DOHH2 (cell line): ENCODE results near the gene DDIT4L.
"Not testable (repeated sequence)": the region's sequence is repeated elsewhere in the genome, so short reads cannot be mapped to it uniquely, and the experiment has no call there.

ENCODE experiments used
- H3F3A ChIP-seq: fragments of 200-600 bp; sonication (generic), shearing (Covaris generic); 2 replicates; pipeline ENCODE4 v1.6.0; 2016; ENCODE audit warnings: antibody characterized with exemption, mild to moderate bottlenecking; ENCODE audit not compliant: control insufficient read depth, insufficient read depth
- H3K27ac ChIP-seq: fragments of 200-600 bp; sonication (generic); 2 replicates; pipeline ENCODE4 v1.5.1; 2014; ENCODE audit warnings: low read depth, mild to moderate bottlenecking, low read length, moderate library complexity
- H3K27me3 ChIP-seq: fragments of 200-600 bp; sonication (generic); 2 replicates; pipeline ENCODE4 v1.6.1; 2014; ENCODE audit warnings: mild to moderate bottlenecking, low read length, mixed read lengths; ENCODE audit not compliant: control insufficient read depth
- H3K36me3 ChIP-seq: fragments of 200-600 bp; sonication (generic); 2 replicates; pipeline ENCODE4 v1.6.1; 2014; ENCODE audit warnings: mild to moderate bottlenecking, low read length, moderate library complexity, mixed read lengths; ENCODE audit not compliant: control insufficient read depth
- H3K4me1 ChIP-seq: fragments of 200-600 bp; sonication (generic); 2 replicates; pipeline ENCODE4 v1.6.1; 2014; ENCODE audit warnings: mild to moderate bottlenecking, low read length, mixed read lengths; ENCODE audit not compliant: control insufficient read depth
- H3K4me2 ChIP-seq: fragments of 200-600 bp; sonication (generic); 2 replicates; pipeline ENCODE4 v1.6.0; 2014; ENCODE audit warnings: mild to moderate bottlenecking, low read length, moderate library complexity
- H3K4me3 ChIP-seq: fragments of 200-600 bp; sonication (generic); 2 replicates; pipeline ENCODE4 v1.5.1; 2014; ENCODE audit warnings: mild to moderate bottlenecking, low read length, mixed read lengths
- H3K79me2 ChIP-seq: fragments of 200-600 bp; sonication (generic); 2 replicates; pipeline ENCODE4 v1.6.1; 2014; ENCODE audit warnings: mild to moderate bottlenecking, low read length, mixed read lengths; ENCODE audit not compliant: control insufficient read depth
- H3K9me2 ChIP-seq: fragments of 200-600 bp; sonication (generic); replicated peaks from 2 replicates; pipeline ENCODE4 v1.6.1; 2014; ENCODE audit warnings: mild to moderate bottlenecking, low read length, mixed read lengths; ENCODE audit not compliant: control insufficient read depth
- H3K9me3 ChIP-seq: fragments of 200-600 bp; sonication (generic); 2 replicates; pipeline ENCODE4 v1.6.1; 2014; ENCODE audit warnings: antibody characterized with exemption, low read length, mixed read lengths; ENCODE audit not compliant: control insufficient read depth, insufficient read depth
- H4K20me1 ChIP-seq: fragments of 200-600 bp; sonication (generic); 2 replicates; pipeline ENCODE4 v1.6.0; 2014; ENCODE audit warnings: low read depth, mild to moderate bottlenecking, antibody characterized with exemption, low read length, moderate library complexity; ENCODE audit not compliant: control insufficient read depth, insufficient read depth
- CTCF ChIP-seq: fragments of 200-600 bp; sonication (generic); IDR thresholded peaks from one replicate; pipeline ENCODE4 v1.5.1; 2014; ENCODE audit warnings: antibody characterized with exemption, mild to moderate bottlenecking, low read depth, low read length; ENCODE audit not compliant: poor library complexity, severe bottlenecking
- EZH2phosphoT487 ChIP-seq: fragments of 200-600 bp; sonication (generic); IDR thresholded peaks from 2 replicates; pipeline ENCODE4 v1.6.1; 2017; ENCODE audit warnings: borderline replicate concordance, mild to moderate bottlenecking, antibody characterized with exemption, low read length, moderate library complexity, mixed read lengths

Gene DDIT4L

GRCh38 chr4:100198061-100198460 lies 7.8 kb upstream of the DDIT4L start:
- no peak overlapping the region for H3K4me2 ChIP-seq
- H3K27me3 ChIP-seq, result no peaks in the 10 kb centered on the region
- H3K36me3 ChIP-seq, result no peaks in the 10 kb centered on the region
- H3K79me2 ChIP-seq, result no peaks in the 10 kb centered on the region
- H3F3A ChIP-seq, result no peaks in the 10 kb centered on the region
- H3K4me3 ChIP-seq, result no peak overlapping the region
- H3K4me1 ChIP-seq, result no peaks in the 10 kb centered on the region
- H3K27ac ChIP-seq, result no peak overlapping the region
- H4K20me1 ChIP-seq, result no peaks in the 10 kb centered on the region
- H3K9me2 ChIP-seq, result no peaks in the 10 kb centered on the region
- H3K9me3 ChIP-seq, result no peaks in the 10 kb centered on the region
- no peak for TF ChIP-seq CTCF
- TF ChIP-seq EZH2phosphoT487, result no peak

- H4K20me1 ChIP-seq, H3K4me2 ChIP-seq, H3K4me3 ChIP-seq: not testable (repeated sequence)
These were observed 6.3 kb upstream of the DDIT4L start for GRCh38 chr4:100196388-100197071.

GRCh38 chr4:100190643-100191600 lies 654 bp upstream of the DDIT4L start:
- no peaks in the 10 kb centered on the region for H3F3A ChIP-seq
- H3K4me3 ChIP-seq, result no peak overlapping the region
- H3K9me3 ChIP-seq, result no peaks in the 10 kb centered on the region
- no peak overlapping the region for H3K4me2 ChIP-seq
- no peak for TF ChIP-seq CTCF
- no peak for TF ChIP-seq EZH2phosphoT487
- H3K9me2 ChIP-seq, result no peaks in the 10 kb centered on the region
- no peaks in the 10 kb centered on the region for H3K27me3 ChIP-seq
- no peak overlapping the region for H3K27ac ChIP-seq
- H3K79me2 ChIP-seq, result no peaks in the 10 kb centered on the region
- H3K4me1 ChIP-seq, result no peaks in the 10 kb centered on the region
- H4K20me1 ChIP-seq, result no peaks in the 10 kb centered on the region
- no peaks in the 10 kb centered on the region for H3K36me3 ChIP-seq

More at GRCh38 chr4:100196388-100197071, 6.3 kb upstream of the DDIT4L start:
- not testable (repeated sequence) for H3K4me1 ChIP-seq, H3K9me2 ChIP-seq, H3K9me3 ChIP-seq, H3K79me2 ChIP-seq, H3K36me3 ChIP-seq, H3K27ac ChIP-seq, H3K27me3 ChIP-seq, H3F3A ChIP-seq

- no peaks in the 10 kb centered on the region for H4K20me1 ChIP-seq
- H3K79me2 ChIP-seq, result no peaks in the 10 kb centered on the region
- H3K27me3 ChIP-seq, result no peaks in the 10 kb centered on the region
- TF ChIP-seq CTCF (no peak), EZH2phosphoT487 (no peak)
- H3F3A ChIP-seq, result no peaks in the 10 kb centered on the region
- no peaks in the 10 kb centered on the region for H3K36me3 ChIP-seq
- H3K9me2 ChIP-seq, result no peaks in the 10 kb centered on the region
- no peak overlapping the region for H3K4me3 ChIP-seq
- H3K27ac ChIP-seq, result no peak overlapping the region
- no peaks in the 10 kb centered on the region for H3K4me1 ChIP-seq
- H3K4me2 ChIP-seq, result no peak overlapping the region
- no peaks in the 10 kb centered on the region for H3K9me3 ChIP-seq
These were observed 1.4 kb downstream of the DDIT4L start for GRCh38 chr4:100188829-100189228.
